ENCODE results near the gene MUC20.
A peak's percentile ranks its signal among the peaks of the same experiment; 100 is the strongest.
"Not testable (repeated sequence)": the region's sequence is repeated elsewhere in the genome, so short reads cannot be mapped to it uniquely, and the experiment has no call there.

MUC20 gene

GRCh38 chr3:195770841-195771645 lies 50.3 kb downstream of the MUC20 start:
- not testable (repeated sequence) for DNase-seq (ENCODE audit: low read depth)

GRCh38 chr3:195771646-195772300 lies 51.0 kb downstream of the MUC20 start:
- no peak for DNase-seq (ENCODE audit: low read depth)

GRCh38 chr3:195773956-195774537 lies 53.3 kb downstream of the MUC20 start:
- no peak for DNase-seq (ENCODE audit: low read depth)

- DNase-seq (ENCODE audit: low read depth), result peak; percentile 8
Measured at GRCh38 chr3:195774917-195775316, 54.1 kb downstream of the MUC20 start.

- DNase-seq (ENCODE audit: low read depth), result no peak
Measured at GRCh38 chr3:195777975-195778374, 57.2 kb downstream of the MUC20 start.

- not testable (repeated sequence) for DNase-seq (ENCODE audit: low read depth)
Measured at GRCh38 chr3:195781236-195781635, 60.5 kb downstream of the MUC20 start.

Measured in fibroblast of gingiva (primary cell).